ENCODE results near the gene HMCN1.

DNA sequence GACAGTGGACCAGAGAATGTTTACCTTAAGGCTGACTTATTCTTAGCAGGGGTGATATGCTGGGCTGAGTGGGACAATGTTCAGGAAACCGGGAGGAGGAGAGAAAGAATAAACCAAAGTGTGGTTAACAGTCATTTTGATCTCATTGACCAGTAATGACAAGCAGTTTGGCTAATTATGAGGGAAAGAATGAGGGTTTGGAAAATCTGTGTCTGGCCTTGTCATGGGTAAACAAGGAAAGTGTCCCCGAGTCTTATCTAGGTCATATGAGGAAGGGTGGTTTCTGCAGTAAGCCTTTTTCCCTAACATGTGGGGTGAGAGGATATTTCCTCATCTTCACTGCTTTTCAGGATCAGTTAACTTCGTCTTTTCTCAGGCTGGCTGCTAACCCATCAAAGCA is 485.9 kb downstream of the HMCN1 start:
- TF ChIP-seq, protein P1, sequence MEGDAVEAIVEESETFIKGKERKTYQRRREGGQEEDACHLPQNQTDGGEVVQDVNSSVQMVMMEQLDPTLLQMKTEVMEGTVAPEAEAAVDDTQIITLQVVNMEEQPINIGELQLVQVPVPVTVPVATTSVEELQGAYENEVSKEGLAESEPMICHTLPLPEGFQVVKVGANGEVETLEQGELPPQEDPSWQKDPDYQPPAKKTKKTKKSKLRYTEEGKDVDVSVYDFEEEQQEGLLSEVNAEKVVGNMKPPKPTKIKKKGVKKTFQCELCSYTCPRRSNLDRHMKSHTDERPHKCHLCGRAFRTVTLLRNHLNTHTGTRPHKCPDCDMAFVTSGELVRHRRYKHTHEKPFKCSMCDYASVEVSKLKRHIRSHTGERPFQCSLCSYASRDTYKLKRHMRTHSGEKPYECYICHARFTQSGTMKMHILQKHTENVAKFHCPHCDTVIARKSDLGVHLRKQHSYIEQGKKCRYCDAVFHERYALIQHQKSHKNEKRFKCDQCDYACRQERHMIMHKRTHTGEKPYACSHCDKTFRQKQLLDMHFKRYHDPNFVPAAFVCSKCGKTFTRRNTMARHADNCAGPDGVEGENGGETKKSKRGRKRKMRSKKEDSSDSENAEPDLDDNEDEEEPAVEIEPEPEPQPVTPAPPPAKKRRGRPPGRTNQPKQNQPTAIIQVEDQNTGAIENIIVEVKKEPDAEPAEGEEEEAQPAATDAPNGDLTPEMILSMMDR (conservative IDR thresholded peaks at IDR 0.05), result no peak
- TF ChIP-seq ZFX (IDR thresholded peaks at IDR 0.05), result no peak

Data from C4-2B (cell line).